HCT116 (cell line): ENCODE measurements around the gene ACP5.
A peak's percentile ranks its signal among the peaks of the same experiment; 100 is the strongest.

Experiments used
- CEBPB ChIP-seq: IDR thresholded peaks from 2 replicates; pipeline ENCODE4 v1.6.1; 2012; ENCODE audit warnings: low read depth
- EZH2 ChIP-seq: fragments of 200-600 bp; sonication (generic); IDR thresholded peaks from 2 replicates; pipeline ENCODE4 v1.6.1; 2017; ENCODE audit warnings: antibody characterized with exemption, mixed run types
- EZH2phosphoT487 ChIP-seq: fragments of 200-600 bp; IDR thresholded peaks from 2 replicates; pipeline ENCODE4 v1.6.1; 2018; ENCODE audit warnings: antibody characterized with exemption, borderline replicate concordance
- JUND ChIP-seq: IDR thresholded peaks from 2 replicates; pipeline ENCODE4 v1.6.1; 2012
- MAX ChIP-seq: IDR thresholded peaks from 2 replicates; pipeline ENCODE4 v1.6.1; 2012
- POLR2A ChIP-seq: IDR thresholded peaks from 2 replicates; pipeline ENCODE4 v1.7.0; 2011; ENCODE audit warnings: borderline replicate concordance; ENCODE audit not compliant: insufficient read depth, insufficient read length; ENCODE audit errors: extremely low read depth
- POLR2AphosphoS5 ChIP-seq: IDR thresholded peaks from 2 replicates; pipeline ENCODE4 v1.6.1; 2011; ENCODE audit warnings: mild to moderate bottlenecking, low read depth, low read length, moderate library complexity
- REST ChIP-seq: IDR thresholded peaks from 2 replicates; pipeline ENCODE4 v1.6.1; 2012; ENCODE audit warnings: low read depth
- SIN3A ChIP-seq: IDR thresholded peaks from 2 replicates; pipeline ENCODE4 v1.6.1; 2012; ENCODE audit warnings: low read depth
- SP1 ChIP-seq: IDR thresholded peaks from 2 replicates; pipeline ENCODE4 v1.6.1; 2012; ENCODE audit warnings: low read depth
- YY1 ChIP-seq: IDR thresholded peaks from 2 replicates; pipeline ENCODE4 v1.6.1; 2011; ENCODE audit warnings: low read length, low read depth, moderate library complexity, mild to moderate bottlenecking; ENCODE audit not compliant: insufficient replicate concordance; ENCODE audit errors: extremely low read depth
- TF ChIP-seq, protein P1 (sequence below), 3 experiments: fragments of 200-600 bp in 1 of 3; sonication (generic) in 1 of 3; IDR thresholded peaks in 2 of 3; conservative IDR thresholded peaks in 1 of 3; 2 replicates each; pipeline ENCODE4 v1.5.1; 2012 to 2017; ENCODE audit warnings: low read depth in 2 of 3, low read length in 2 of 3, antibody characterized with exemption in 1 of 3, borderline replicate concordance in 1 of 3, control low read depth in 1 of 3, mild to moderate bottlenecking in 1 of 3, mixed read lengths in 1 of 3, mixed run types in 1 of 3, moderate library complexity in 1 of 3; ENCODE audit not compliant: insufficient read depth in 1 of 3
- TF ChIP-seq, protein P2 (sequence below): IDR thresholded peaks from 2 replicates; pipeline ENCODE4 v1.6.1; 2012

- TF ChIP-seq CEBPB = no peak
- no peak for TF ChIP-seq SP1
- TF ChIP-seq, protein P1, sequence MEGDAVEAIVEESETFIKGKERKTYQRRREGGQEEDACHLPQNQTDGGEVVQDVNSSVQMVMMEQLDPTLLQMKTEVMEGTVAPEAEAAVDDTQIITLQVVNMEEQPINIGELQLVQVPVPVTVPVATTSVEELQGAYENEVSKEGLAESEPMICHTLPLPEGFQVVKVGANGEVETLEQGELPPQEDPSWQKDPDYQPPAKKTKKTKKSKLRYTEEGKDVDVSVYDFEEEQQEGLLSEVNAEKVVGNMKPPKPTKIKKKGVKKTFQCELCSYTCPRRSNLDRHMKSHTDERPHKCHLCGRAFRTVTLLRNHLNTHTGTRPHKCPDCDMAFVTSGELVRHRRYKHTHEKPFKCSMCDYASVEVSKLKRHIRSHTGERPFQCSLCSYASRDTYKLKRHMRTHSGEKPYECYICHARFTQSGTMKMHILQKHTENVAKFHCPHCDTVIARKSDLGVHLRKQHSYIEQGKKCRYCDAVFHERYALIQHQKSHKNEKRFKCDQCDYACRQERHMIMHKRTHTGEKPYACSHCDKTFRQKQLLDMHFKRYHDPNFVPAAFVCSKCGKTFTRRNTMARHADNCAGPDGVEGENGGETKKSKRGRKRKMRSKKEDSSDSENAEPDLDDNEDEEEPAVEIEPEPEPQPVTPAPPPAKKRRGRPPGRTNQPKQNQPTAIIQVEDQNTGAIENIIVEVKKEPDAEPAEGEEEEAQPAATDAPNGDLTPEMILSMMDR (IDR thresholded peaks at IDR 0.05 in 2 of 3, conservative IDR thresholded peaks at IDR 0.05 in 1 of 3; ENCODE audit: borderline replicate concordance in 1 of 3, insufficient read depth in 1 of 3, low read depth in 2 of 3, low read length in 2 of 3) = peak in 2 of 3 experiments; percentile 7 to 28; a peak in 1 of 6 replicates
- TF ChIP-seq EZH2phosphoT487 = no peak
- TF ChIP-seq EZH2 = no peak
- peak; percentile 43; the same call in 1 of the 2 replicates for TF ChIP-seq MAX
- peak; percentile 92 for TF ChIP-seq POLR2A
- no peak for TF ChIP-seq JUND
- peak; percentile 94 for TF ChIP-seq POLR2AphosphoS5
- TF ChIP-seq REST = no peak
- no peak for TF ChIP-seq YY1
- TF ChIP-seq, protein P2, sequence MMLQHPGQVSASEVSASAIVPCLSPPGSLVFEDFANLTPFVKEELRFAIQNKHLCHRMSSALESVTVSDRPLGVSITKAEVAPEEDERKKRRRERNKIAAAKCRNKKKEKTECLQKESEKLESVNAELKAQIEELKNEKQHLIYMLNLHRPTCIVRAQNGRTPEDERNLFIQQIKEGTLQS = no peak
- peak; percentile 85 for TF ChIP-seq SIN3A
Observed at GRCh38 chr19:11558881-11559828, 18.3 kb downstream of the ACP5 start, which contains the start of gene ELOF1.
